Esophagus muscularis mucosa (tissue), 4 donors: Measurements from ENCODE around the gene VPS13C. TPM values are rescaled to one million over a fixed set of nuclear protein-coding genes. Genes with fewer than 3 reads are reported as not detected.

Experiments used
- DNase-seq: peaks from one replicate; pipeline ENCODE4 v3.0.0-alpha.2; 2017; ENCODE audit errors: extremely low spot score
- H3K27ac ChIP-seq, 4 donors: fragments of 200-600 bp; sonication (generic); replicated peaks in 1 of 4; 1 replicate in 3 of 4; 2 replicates in 1 of 4; pipeline ENCODE4 v1.5.1; 2016 to 2019; ENCODE audit warnings: mild to moderate bottlenecking in 1 of 4
- H3K27me3 ChIP-seq, 4 donors: fragments of 200-600 bp; sonication (generic); one replicate each; pipeline versions ENCODE4 v1.5.1 to v1.6.0; 2016 to 2019
- H3K36me3 ChIP-seq, 4 donors: fragments of 200-600 bp; sonication (generic); one replicate each; pipeline ENCODE4 v1.5.1; 2016 to 2019
- H3K4me1 ChIP-seq, 4 donors: fragments of 200-600 bp; sonication (generic); one replicate each; pipeline ENCODE4 v1.5.1; 2016 to 2019
- H3K4me3 ChIP-seq, 4 donors: fragments of 200-600 bp; sonication (generic); 1 replicate in 2 of 4; 2 replicates in 2 of 4; pipeline ENCODE4 v1.5.1; 2016 to 2019; ENCODE audit warnings: mild to moderate bottlenecking in 4 of 4, moderate library complexity in 1 of 4
- H3K9me3 ChIP-seq, 4 donors: fragments of 200-600 bp; sonication (generic); 1 replicate in 3 of 4; 2 replicates in 1 of 4; pipeline ENCODE4 v1.5.1; 2016 to 2019
- CTCF ChIP-seq, 3 experiments: fragments of 200-600 bp in 2 of 3; fragments of 450-650 bp in 1 of 3; sonication (generic) in 2 of 3; IDR thresholded peaks; one replicate each; pipeline ENCODE4 v1.5.1; 2017 to 2019; ENCODE audit warnings: antibody characterized with exemption in 3 of 3, mild to moderate bottlenecking in 2 of 3, moderate library complexity in 1 of 3
- EP300 ChIP-seq: sonication (generic); formaldehyde crosslinking; IDR thresholded peaks from one replicate; pipeline ENCODE4 v1.6.1; 2017; ENCODE audit warnings: antibody characterized with exemption
- POLR2A ChIP-seq: fragments of 450-650 bp; IDR thresholded peaks from one replicate; pipeline ENCODE4 v1.6.1; 2017; ENCODE audit warnings: antibody characterized with exemption, moderate library complexity, mild to moderate bottlenecking, low read depth
- POLR2AphosphoS5 ChIP-seq, 2 donors: sonication (generic); formaldehyde crosslinking; IDR thresholded peaks; one replicate each; pipeline ENCODE4 v1.6.1; 2017; ENCODE audit warnings: antibody characterized with exemption in 2 of 2
- WGBS: methylation state at CpG from one replicate; pipeline ENCODE4 v1.1.5; 2018; 5-methylcytosine and 5-hydroxymethylcytosine counted together
- intact Hi-C: fragments of 100-400 bp; cut with DNase I; formaldehyde crosslinking; loops from one replicate; pipeline ENCODE4 v1.15.1; 2023
- total RNA-seq, 4 donors: library from RNA; depleted of rRNA; stranded (reverse); fragments of >200 nt; gene quantifications; one replicate each; pipeline versions ENCODE4 v1.1.0 to v1.2.1, GENCODE V29; 2016

VPS13C gene
- total RNA-seq, 4 donors from 2014 or later: 58.5 to 86.0 (median 59.4) TPM

GRCh38 chr15:61807281-61807929 is 252.8 kb downstream of the VPS13C start:
- H3K9me3 ChIP-seq: no peaks in the 10 kb centered on the region
- no peaks in the 10 kb centered on the region for H3K4me1 ChIP-seq

More at GRCh38 chr15:61807281-61807929, 252.8 kb downstream of the VPS13C start:
- H3K27me3 ChIP-seq: no peaks in the 10 kb centered on the region
- no peak overlapping the region for H3K4me3 ChIP-seq
- no peak for TF ChIP-seq EP300
- TF ChIP-seq POLR2AphosphoS5 (IDR thresholded peaks at IDR 0.05): no peak
- no peak for TF ChIP-seq POLR2A
- TF ChIP-seq CTCF (IDR thresholded peaks at IDR 0.05): no peak
- H3K36me3 ChIP-seq: no peaks in the 10 kb centered on the region
- no peak overlapping the region for H3K27ac ChIP-seq
- WGBS: 91% methylated on average over 14 of the region's 14 CpGs
- intact Hi-C loops: no loop called here
- DNase-seq: peak; percentile 84

Other genes with a start within 250 kb of the VPS13C start
- under 1 TPM in 1 of 4 donors, not detected in 3; 0.33 TPM for gene C2CD4A, start 6.5 kb upstream of the VPS13C start, total RNA-seq
- 1 to 10 TPM; 2.5 to 8.6 (median 3.9) TPM for gene C2CD4B, start 104.8 kb upstream of the VPS13C start, total RNA-seq